Immature natural killer cell (primary cell): ENCODE measurements around the gene HINFP. TPM values are rescaled to one million over a fixed set of nuclear protein-coding genes. Genes with fewer than 3 reads are reported as not detected.
"Not testable (repeated sequence)": the region's sequence is repeated elsewhere in the genome, so short reads cannot be mapped to it uniquely, and the experiment has no call there.

ENCODE experiments used
- DNase-seq, 3 donors: peaks; one replicate each; pipeline ENCODE4 v3.0.0; 2022; ENCODE audit warnings: mixed read lengths in 1 of 3
- H3K27ac Mint-ChIP-seq, 6 donors: one replicate each; pipeline ENCODE4 v1.8.0; 2020; ENCODE audit warnings: mixed read lengths in 6 of 6, mild to moderate bottlenecking in 5 of 6, inconsistent platforms in 4 of 6, moderate library complexity in 3 of 6
- H3K27me3 Mint-ChIP-seq, 3 donors: one replicate each; pipeline ENCODE4 v1.8.0; 2020 to 2021; ENCODE audit warnings: low read depth in 3 of 3, mild to moderate bottlenecking in 3 of 3, mixed read lengths in 3 of 3, moderate library complexity in 3 of 3, inconsistent platforms in 1 of 3
- H3K36me3 Mint-ChIP-seq, 3 donors: one replicate each; pipeline ENCODE4 v1.8.0; 2020; ENCODE audit warnings: mixed read lengths in 3 of 3, inconsistent platforms in 2 of 3, mild to moderate bottlenecking in 2 of 3
- H3K4me1 Mint-ChIP-seq, 2 donors: one replicate each; pipeline ENCODE4 v1.8.0; 2020; ENCODE audit warnings: inconsistent platforms in 2 of 2, mild to moderate bottlenecking in 2 of 2, mixed read lengths in 2 of 2, moderate library complexity in 1 of 2
- H3K4me3 Mint-ChIP-seq, 5 donors: one replicate each; pipeline ENCODE4 v1.8.0; 2020; ENCODE audit warnings: mild to moderate bottlenecking in 5 of 5, mixed read lengths in 5 of 5, inconsistent platforms in 3 of 5, moderate library complexity in 3 of 5
- H3K9me3 Mint-ChIP-seq, 6 donors: one replicate each; pipeline ENCODE4 v1.8.0; 2020; ENCODE audit warnings: mild to moderate bottlenecking in 6 of 6, mixed read lengths in 6 of 6, inconsistent platforms in 4 of 6, moderate library complexity in 3 of 6
- polyA plus RNA-seq, 3 donors: library from polyadenylated mRNA; unstranded; fragments of 300-500 nt; fragmentation: Illumina TruSeq; gene quantifications; one replicate each; pipeline ENCODE4 v1.2.3, GENCODE V29; 2021

HINFP gene
- polyA plus RNA-seq, 3 donors from 2014 or later = 9.2 to 18.6 (median 11.0) TPM

- Mint-ChIP-seq H3K4me3 (no peak overlapping the region), H3K9me3 (no peaks in the 10 kb centered on the region), H3K27ac (no peak overlapping the region), H3K36me3 (peaks cover 4 to 22% (median 5%) of the 10 kb centered on the region in 3 donors), H3K4me1 (peaks cover 0 to 2% of the 10 kb centered on the region in 2 donors), H3K27me3 (no peaks in the 10 kb centered on the region)
- no peak for DNase-seq
Measured at GRCh38 chr11:119179342-119179741, 58.0 kb downstream of the HINFP start.

GRCh38 chr11:119179983-119180382 lies 58.6 kb downstream of the HINFP start:
- no peaks in the 10 kb centered on the region for H3K27me3 Mint-ChIP-seq
- H3K36me3 Mint-ChIP-seq = peaks cover 4 to 17% (median 5%) of the 10 kb centered on the region in 3 donors
- H3K4me3 Mint-ChIP-seq = no peak overlapping the region
- no peak for DNase-seq
- no peaks in the 10 kb centered on the region for H3K9me3 Mint-ChIP-seq
- H3K4me1 Mint-ChIP-seq = peaks cover 0 to 2% of the 10 kb centered on the region in 2 donors
- no peak overlapping the region for H3K27ac Mint-ChIP-seq

GRCh38 chr11:119180729-119181676 lies 59.6 kb downstream of the HINFP start:
- Mint-ChIP-seq H3K4me3 (no peak overlapping the region), H3K36me3 (peaks cover 4 to 10% (median 5%) of the 10 kb centered on the region in 3 donors), H3K27me3 (no peaks in the 10 kb centered on the region), H3K9me3 (no peaks in the 10 kb centered on the region), H3K27ac (peak overlapping the region in 1 of 6 donors; percentile 7), H3K4me1 (no peaks in the 10 kb centered on the region)
- no peak for DNase-seq

- H3K27me3 Mint-ChIP-seq = peaks cover 0 to 1% (median 0%) of the 10 kb centered on the region in 3 donors
- H3K36me3 Mint-ChIP-seq = peaks cover 4 to 10% (median 5%) of the 10 kb centered on the region in 3 donors
- no peak overlapping the region for H3K4me3 Mint-ChIP-seq
- H3K27ac Mint-ChIP-seq = no peak overlapping the region
- no peaks in the 10 kb centered on the region for H3K4me1 Mint-ChIP-seq
- no peaks in the 10 kb centered on the region for H3K9me3 Mint-ChIP-seq
- DNase-seq = no peak
Measured at GRCh38 chr11:119181677-119182412, 60.5 kb downstream of the HINFP start.

GRCh38 chr11:119184399-119184798 lies 63.0 kb downstream of the HINFP start:
- DNase-seq, H3K9me3 Mint-ChIP-seq, H3K4me1 Mint-ChIP-seq, H3K27ac Mint-ChIP-seq, H3K4me3 Mint-ChIP-seq, H3K36me3 Mint-ChIP-seq, H3K27me3 Mint-ChIP-seq: not testable (repeated sequence)

Other genes with a start within 250 kb of the HINFP start
- under 1 TPM in 2 of 3 donors, not detected in 1; 0.05 to 0.30 TPM for gene CXCR5, start 237.7 kb upstream of the HINFP start, polyA plus RNA-seq
- gene BCL9L, start 195.7 kb upstream of the HINFP start, polyA plus RNA-seq = 10 to 100 TPM in 1 of 3 donors, 1 to 10 TPM in 1, not detected in 1; 2.2 to 10.5 TPM
- 1 to 10 TPM in 1 of 3 donors, under 1 TPM in 1, not detected in 1; 0.81 to 1.4 TPM for gene UPK2, start 165.3 kb upstream of the HINFP start, polyA plus RNA-seq
- not detected for gene FOXR1, start 149.8 kb upstream of the HINFP start, polyA plus RNA-seq
- gene CENATAC, start 123.4 kb upstream of the HINFP start, polyA plus RNA-seq = 10 to 100 TPM in 2 of 3 donors, 1 to 10 TPM in 1; 9.1 to 17.1 (median 10.5) TPM
- gene RPS25, start 103.2 kb upstream of the HINFP start, polyA plus RNA-seq = 1,000 to 10,000 TPM; 1,543 to 2,582 (median 1,747) TPM
- gene TRAPPC4, start 102.8 kb upstream of the HINFP start, polyA plus RNA-seq = 100 to 1,000 TPM; 104 to 136 (median 110) TPM
- 10 to 100 TPM in 2 of 3 donors, 1 to 10 TPM in 1; 9.4 to 11.6 (median 11.4) TPM for gene SLC37A4, start 90.7 kb upstream of the HINFP start, polyA plus RNA-seq
- 10 to 100 TPM; 23.2 to 49.1 (median 32.9) TPM for gene HYOU1, start 64.4 kb upstream of the HINFP start, polyA plus RNA-seq
- gene VPS11, start 53.8 kb upstream of the HINFP start, polyA plus RNA-seq = 10 to 100 TPM; 33.0 to 58.8 (median 49.3) TPM
- gene HMBS, start 36.7 kb upstream of the HINFP start, polyA plus RNA-seq = 10 to 100 TPM in 2 of 3 donors, 1 to 10 TPM in 1; 7.6 to 19.0 (median 11.9) TPM
- gene DPAGT1, start 19.7 kb upstream of the HINFP start, polyA plus RNA-seq = 10 to 100 TPM; 23.7 to 47.4 (median 44.5) TPM
- 1 to 10 TPM; 1.0 to 7.7 (median 2.6) TPM for gene C2CD2L, start 14.2 kb upstream of the HINFP start, polyA plus RNA-seq
- not detected for gene ABCG4, start 27.5 kb downstream of the HINFP start, polyA plus RNA-seq
- 10 to 100 TPM; 10.7 to 20.9 (median 11.0) TPM for gene NLRX1, start 47.1 kb downstream of the HINFP start, polyA plus RNA-seq
- gene NHERF4, start 63.9 kb downstream of the HINFP start, polyA plus RNA-seq = under 1 TPM in 1 of 3 donors, not detected in 2; 0.24 TPM
- gene CBL, start 84.8 kb downstream of the HINFP start, polyA plus RNA-seq = 1 to 10 TPM; 1.1 to 9.6 (median 5.0) TPM
- not detected for gene MCAM, start 195.6 kb downstream of the HINFP start, polyA plus RNA-seq
- gene RNF26, start 212.9 kb downstream of the HINFP start, polyA plus RNA-seq = 10 to 100 TPM; 21.9 to 42.2 (median 33.5) TPM
- gene C1QTNF5, start 219.3 kb downstream of the HINFP start, polyA plus RNA-seq = not detected
- gene MFRP, start 225.1 kb downstream of the HINFP start, polyA plus RNA-seq = not detected